ENCODE results near the gene JPT1. TPM values are rescaled to one million over a fixed set of nuclear protein-coding genes. Genes with fewer than 3 reads are reported as not detected.
A peak's percentile ranks its signal among the peaks of the same experiment; 100 is the strongest.

The JPT1 gene
- total RNA-seq, 1 donor from 2014 or later, result 48.1 TPM

GRCh38 chr17:75090871-75091854 lies 63.1 kb downstream of the JPT1 start:
- Histone ChIP-seq H3K27me3 (no peaks in the 10 kb centered on the region), H3K4me1 (peaks cover 84% of the 10 kb centered on the region), H3K36me3 (no peaks in the 10 kb centered on the region), H3K27ac (peak overlapping the region; percentile 17), H3K4me3 (no peak overlapping the region), H3K9me3 (no peaks in the 10 kb centered on the region)
- intact Hi-C loops (cut with DNase I), result no loop called here
- no peak for TF ChIP-seq POLR2A (IDR thresholded peaks at IDR 0.05)
- peak in 1 of 2 donors; percentile 53 for TF ChIP-seq POLR2AphosphoS5 (IDR thresholded peaks at IDR 0.05; ENCODE audit: insufficient read depth in 1 of 2, low read depth in 1 of 2)
- TF ChIP-seq, protein P1, sequence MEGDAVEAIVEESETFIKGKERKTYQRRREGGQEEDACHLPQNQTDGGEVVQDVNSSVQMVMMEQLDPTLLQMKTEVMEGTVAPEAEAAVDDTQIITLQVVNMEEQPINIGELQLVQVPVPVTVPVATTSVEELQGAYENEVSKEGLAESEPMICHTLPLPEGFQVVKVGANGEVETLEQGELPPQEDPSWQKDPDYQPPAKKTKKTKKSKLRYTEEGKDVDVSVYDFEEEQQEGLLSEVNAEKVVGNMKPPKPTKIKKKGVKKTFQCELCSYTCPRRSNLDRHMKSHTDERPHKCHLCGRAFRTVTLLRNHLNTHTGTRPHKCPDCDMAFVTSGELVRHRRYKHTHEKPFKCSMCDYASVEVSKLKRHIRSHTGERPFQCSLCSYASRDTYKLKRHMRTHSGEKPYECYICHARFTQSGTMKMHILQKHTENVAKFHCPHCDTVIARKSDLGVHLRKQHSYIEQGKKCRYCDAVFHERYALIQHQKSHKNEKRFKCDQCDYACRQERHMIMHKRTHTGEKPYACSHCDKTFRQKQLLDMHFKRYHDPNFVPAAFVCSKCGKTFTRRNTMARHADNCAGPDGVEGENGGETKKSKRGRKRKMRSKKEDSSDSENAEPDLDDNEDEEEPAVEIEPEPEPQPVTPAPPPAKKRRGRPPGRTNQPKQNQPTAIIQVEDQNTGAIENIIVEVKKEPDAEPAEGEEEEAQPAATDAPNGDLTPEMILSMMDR (IDR thresholded peaks at IDR 0.05), result no peak
- peak in 1 of 2 donors; percentile 93 for DNase-seq (ENCODE audit: extremely low spot score in 2 of 2)

DNA sequence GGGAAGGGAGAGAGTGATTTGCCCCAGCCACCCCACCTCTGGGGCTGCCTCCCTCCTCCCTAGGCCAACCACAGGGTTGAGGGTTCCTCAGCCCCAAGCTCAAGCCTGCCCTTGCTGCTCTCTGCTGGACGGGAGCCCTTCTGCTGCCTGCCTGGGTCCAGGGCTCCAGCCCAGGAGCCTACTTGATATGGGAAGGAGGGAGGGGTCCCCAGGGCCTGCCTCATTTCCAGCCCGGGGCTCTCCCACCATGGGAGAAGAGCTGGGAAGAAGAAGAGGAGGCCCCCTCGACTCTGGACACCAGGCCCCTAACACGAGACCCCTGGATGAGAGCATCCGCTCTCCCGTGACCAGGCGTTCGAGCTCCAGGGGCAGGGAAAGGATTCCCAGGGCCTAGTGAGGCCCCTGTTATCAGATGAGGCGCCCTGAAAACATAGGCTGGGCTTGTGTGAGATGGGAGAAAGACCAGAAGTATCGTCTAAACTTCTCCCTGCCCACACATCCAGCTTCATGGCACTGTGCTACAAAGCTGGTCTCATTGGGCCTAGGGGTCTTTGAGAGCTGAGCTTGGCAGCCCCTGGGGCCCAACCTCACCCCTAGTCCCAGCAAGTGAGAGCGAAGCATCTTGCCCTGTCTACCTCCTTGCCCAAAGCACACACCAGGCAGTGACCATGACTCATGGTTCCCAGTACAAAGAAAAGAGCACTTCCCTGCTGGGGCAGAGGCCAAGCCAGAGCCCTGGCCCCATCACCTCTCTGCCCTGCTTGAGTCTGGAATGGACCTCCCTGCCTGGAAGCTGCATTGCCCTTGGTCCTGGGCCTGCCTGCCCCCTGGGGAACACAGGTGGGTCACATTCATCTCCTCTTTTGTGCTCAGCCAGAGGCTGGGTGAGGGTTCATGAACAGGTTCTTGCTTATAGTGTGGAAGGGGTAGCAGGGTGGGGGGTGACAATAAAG lies 65.6 kb downstream of the JPT1 start:
- no peaks in the 10 kb centered on the region for H3K27me3 ChIP-seq
- TF ChIP-seq, protein P1 (IDR thresholded peaks at IDR 0.05), result no peak
- peak; percentile 44 to 56 for TF ChIP-seq POLR2AphosphoS5 (IDR thresholded peaks at IDR 0.05; ENCODE audit: insufficient read depth in 1 of 2, low read depth in 1 of 2)
- peaks cover 65% of the 10 kb centered on the region for H3K4me1 ChIP-seq
- peak overlapping the region; percentile 94 for H3K27ac ChIP-seq
- peak in 1 of 2 donors; percentile 92 for DNase-seq (ENCODE audit: extremely low spot score in 2 of 2)
- no peaks in the 10 kb centered on the region for H3K9me3 ChIP-seq
- H3K4me3 ChIP-seq, result peak overlapping the region; percentile 76 to 80
- intact Hi-C loops (cut with DNase I), result no loop called here
- no peaks in the 10 kb centered on the region for H3K36me3 ChIP-seq

DNA sequence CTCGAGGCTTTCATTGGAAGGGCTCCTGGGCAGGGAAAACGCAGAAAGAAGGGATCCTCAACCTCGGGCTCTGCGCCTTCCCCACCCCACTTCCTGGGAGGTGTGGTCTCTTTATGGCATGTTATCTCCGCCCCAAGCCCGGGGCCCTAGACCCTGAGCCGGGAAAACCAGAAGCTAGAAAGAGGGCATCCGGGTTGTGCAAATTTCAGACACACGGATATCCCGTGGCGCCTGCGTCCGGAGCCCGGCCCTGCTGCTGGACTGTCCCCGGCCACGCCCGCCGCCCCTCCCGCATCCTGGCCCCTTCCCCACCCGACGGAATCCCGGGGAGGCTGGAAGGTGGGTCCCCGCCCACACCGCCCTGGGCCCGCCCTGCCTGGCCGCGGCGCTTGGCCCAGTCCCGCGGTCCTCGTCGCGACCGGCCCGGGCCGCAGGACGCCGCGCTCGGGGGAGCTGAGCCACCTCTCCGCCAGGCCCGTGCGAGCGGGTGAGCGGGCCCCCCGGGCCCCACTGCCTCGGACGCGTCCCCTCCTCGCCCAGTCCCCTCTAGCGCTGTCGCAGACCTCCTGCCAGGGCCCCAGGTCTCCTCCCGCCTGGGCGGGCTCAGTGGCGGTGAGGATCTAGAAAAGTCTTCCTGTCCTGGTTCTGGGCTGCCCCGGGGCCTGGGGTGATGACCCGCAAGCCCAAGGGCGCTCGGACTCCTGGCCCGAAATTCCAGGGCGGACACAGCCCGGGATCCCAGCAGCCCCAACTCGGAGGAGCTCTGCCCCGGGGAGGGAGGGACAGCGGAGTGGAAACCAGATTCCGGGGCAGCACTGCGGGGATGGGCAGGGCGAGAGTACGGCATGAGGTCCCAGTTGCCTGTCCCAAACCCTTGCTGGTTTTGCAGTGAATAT lies 66.5 kb downstream of the JPT1 start, which contains the start of gene SLC16A5:
Gene SLC16A5 (plus strand): TSS at position 397 of the 896 bp plus-strand sequence. CDS start 5,683 bp downstream, outside the sequence.
- H3K4me1 ChIP-seq, result peaks cover 58% of the 10 kb centered on the region

DNA sequence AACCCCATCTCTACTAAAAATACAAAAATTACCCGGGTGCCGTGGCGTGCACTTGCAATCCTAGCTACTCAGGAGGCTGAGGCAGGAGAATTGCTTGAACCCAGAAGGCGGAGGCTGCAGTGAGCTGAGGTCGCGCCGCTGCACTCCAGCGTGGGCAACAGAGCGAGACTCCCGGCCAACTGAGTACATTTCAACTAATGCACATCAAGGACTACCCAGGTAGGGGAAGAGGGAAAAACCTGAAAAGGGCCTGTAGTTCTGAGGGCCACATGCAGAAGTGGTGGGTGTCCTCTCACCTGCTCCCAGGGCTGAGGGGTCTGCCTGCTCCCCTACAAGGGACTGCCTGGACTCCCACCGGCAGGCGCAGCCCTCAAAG lies 67.1 kb downstream of the JPT1 start:
- intact Hi-C loops (cut with DNase I), result no loop called here
- no peaks in the 10 kb centered on the region for H3K36me3 ChIP-seq
- DNase-seq (ENCODE audit: extremely low spot score in 2 of 2), result no peak
- peak overlapping the region; percentile 94 for H3K27ac ChIP-seq
- no peak for TF ChIP-seq POLR2AphosphoS5 (IDR thresholded peaks at IDR 0.05; ENCODE audit: insufficient read depth in 1 of 2, low read depth in 1 of 2)
- TF ChIP-seq, protein P1 (IDR thresholded peaks at IDR 0.05), result no peak
- TF ChIP-seq POLR2A (IDR thresholded peaks at IDR 0.05), result no peak
- H3K4me1 ChIP-seq, result peaks cover 52% of the 10 kb centered on the region
- H3K4me3 ChIP-seq, result peak overlapping the region; percentile 76 to 80
- H3K27me3 ChIP-seq, result no peaks in the 10 kb centered on the region
- H3K9me3 ChIP-seq, result no peaks in the 10 kb centered on the region

More for the DNA sequence above, 66.5 kb downstream of the JPT1 start, which contains the start of gene SLC16A5:
- H3K36me3 ChIP-seq, result no peaks in the 10 kb centered on the region
- intact Hi-C loops (cut with DNase I), result no loop called here
- H3K9me3 ChIP-seq, result no peaks in the 10 kb centered on the region
- TF ChIP-seq, protein P1 (IDR thresholded peaks at IDR 0.05), result no peak
- peak in 1 of 2 donors; percentile 48 for TF ChIP-seq POLR2A (IDR thresholded peaks at IDR 0.05)
- TF ChIP-seq POLR2AphosphoS5 (IDR thresholded peaks at IDR 0.05; ENCODE audit: insufficient read depth in 1 of 2, low read depth in 1 of 2), result peak; percentile 38 to 76
- H3K27ac ChIP-seq, result peak within 1 kb of the TSS; percentile 94
- DNase-seq (ENCODE audit: extremely low spot score in 2 of 2), result peak in 1 of 2 donors; percentile 96
- no peaks in the 10 kb centered on the region for H3K27me3 ChIP-seq
- H3K4me3 ChIP-seq, result peak within 1 kb of the TSS; percentile 76 to 80

All from vagina (tissue), 2 donors.